HCT116 (cell line): ENCODE measurements around the gene ALAD. TPM values are rescaled to one million over a fixed set of nuclear protein-coding genes. Genes with fewer than 3 reads are reported as not detected.

ENCODE experiments used
- ATAC-seq: fragments of 200-7000 bp; cut with Tn5 transposase; 2 replicates; pipeline ENCODE4 v1.9.1; 2020; ENCODE audit warnings: mild to moderate bottlenecking, moderate library complexity
- BruUV-seq: library from RNA; stranded (reverse); fragments of 400-500 nt; replicated peaks from 2 replicates; lab custom pipeline; 2021; lab: Mats Ljungman, UMichigan
- CTCF ChIA-PET: fragments of 300-600 bp; sonication (Branson Sonifier 250); formaldehyde crosslinking; loops from one replicate; lab custom pipeline; 2021; ENCODE audit warnings: antibody characterized with exemption; lab: Charles Lee
- POLR2A ChIA-PET: fragments of 300-600, 350-600 bp; sonication (Branson Sonifier 250); formaldehyde crosslinking; loops from one replicate; lab custom pipeline; 2021; ENCODE audit warnings: antibody characterized with exemption; lab: Charles Lee
- RAD21 ChIA-PET, 2 experiments: fragments of 300-600 bp; sonication (Branson Sonifier 250); formaldehyde crosslinking; loops; one replicate each; lab custom pipeline; 2023; ENCODE audit warnings: low total read pairs in 2 of 2; ENCODE audit not compliant: uncharacterized antibody in 2 of 2, unreplicated experiment in 2 of 2, low non-redundant PET in 1 of 2; lab: Charles Lee
- DNase-seq: peaks from one replicate; pipeline ENCODE4 v3.0.0-alpha.2; 2010; ENCODE audit warnings: low read depth, low spot score
- H2AFZ ChIP-seq: fragments of 200-600 bp; shearing (Covaris generic), sonication (generic); 2 replicates; pipeline ENCODE4 v1.6.1; 2017; ENCODE audit warnings: low read depth, mixed run types, mixed read lengths, antibody characterized with exemption, low read length; ENCODE audit not compliant: poor library complexity, severe bottlenecking
- H3K27ac ChIP-seq: 2 replicates; pipeline ENCODE4 v1.5.1; 2012; ENCODE audit warnings: low read depth, low read length
- H3K27me3 ChIP-seq: fragments of 200-600 bp; sonication (generic); 2 replicates; pipeline ENCODE4 v1.6.1; 2016; ENCODE audit warnings: mixed run types, low read length, mixed read lengths; ENCODE audit not compliant: insufficient read depth
- H3K36me3 ChIP-seq, 2 experiments: fragments of 200-500 bp in 1 of 2; fragments of 200-600 bp in 1 of 2; sonication (Bioruptor generic) in 1 of 2; sonication (generic) in 1 of 2; 2 replicates each; pipeline versions ENCODE4 v1.5.1 to v1.6.1; 2014 to 2016; ENCODE audit warnings: low read length in 2 of 2, inconsistent platforms in 1 of 2, mixed read lengths in 1 of 2, mixed run types in 1 of 2; ENCODE audit not compliant: insufficient read depth in 2 of 2, control insufficient read depth in 1 of 2
- H3K4me1 ChIP-seq, 2 experiments: fragments of 200-600 bp in 1 of 2; sonication (generic) in 1 of 2; 2 replicates each; pipeline versions ENCODE4 v1.5.1 to v1.6.1; 2012 to 2017; ENCODE audit warnings: low read length in 2 of 2, inconsistent platforms in 1 of 2, mild to moderate bottlenecking in 1 of 2, mixed read lengths in 1 of 2, mixed run types in 1 of 2, moderate library complexity in 1 of 2; ENCODE audit not compliant: insufficient read depth in 2 of 2, control insufficient read depth in 1 of 2
- H3K4me2 ChIP-seq: fragments of 200-600 bp; sonication (generic); 2 replicates; pipeline ENCODE4 v1.6.1; 2017; ENCODE audit warnings: mixed run types, low read length, mixed read lengths
- H3K4me3 ChIP-seq, 2 experiments: fragments of 200-600 bp in 1 of 2; sonication (generic) in 1 of 2; replicated peaks in 1 of 2; 2 replicates each; pipeline ENCODE4 v1.5.1; 2011 to 2016; ENCODE audit warnings: low read length in 2 of 2, control low read depth in 1 of 2, low read depth in 1 of 2, mild to moderate bottlenecking in 1 of 2, mixed read lengths in 1 of 2, mixed run types in 1 of 2
- H3K79me2 ChIP-seq: fragments of 200-600 bp; sonication (generic); 2 replicates; pipeline ENCODE4 v1.6.1; 2017; ENCODE audit warnings: mild to moderate bottlenecking, mixed run types, low read length, moderate library complexity, mixed read lengths; ENCODE audit not compliant: insufficient read depth
- H3K9ac ChIP-seq: fragments of 200-600 bp; sonication (generic); 2 replicates; pipeline ENCODE4 v1.6.1; 2016; ENCODE audit warnings: low read length, mixed read lengths
- H3K9me2 ChIP-seq: fragments of 200-600 bp; sonication (generic), shearing (Covaris generic); 2 replicates; pipeline ENCODE4 v1.6.1; 2017; ENCODE audit warnings: mixed run types, mild to moderate bottlenecking, moderate library complexity; ENCODE audit not compliant: insufficient read depth
- H3K9me3 ChIP-seq, 2 experiments: fragments of 200-500 bp in 1 of 2; fragments of 200-600 bp in 1 of 2; sonication (Bioruptor generic) in 1 of 2; sonication (generic) in 1 of 2; 2 replicates each; pipeline ENCODE4 v1.6.1; 2014 to 2017; ENCODE audit warnings: low read length in 2 of 2, mixed read lengths in 2 of 2, inconsistent platforms in 1 of 2, low read depth in 1 of 2, mild to moderate bottlenecking in 1 of 2, mixed run types in 1 of 2, moderate library complexity in 1 of 2; ENCODE audit not compliant: control insufficient read depth in 1 of 2, insufficient read depth in 1 of 2
- H4K20me1 ChIP-seq: fragments of 200-600 bp; sonication (generic), shearing (Covaris generic); 2 replicates; pipeline ENCODE4 v1.6.1; 2017; ENCODE audit warnings: mixed run types, mild to moderate bottlenecking, moderate library complexity; ENCODE audit not compliant: insufficient read depth
- CBX3 ChIP-seq: IDR thresholded peaks from 2 replicates; pipeline ENCODE4 v1.6.1; 2012; ENCODE audit warnings: low read depth
- EGR1 ChIP-seq: IDR thresholded peaks from 2 replicates; pipeline ENCODE4 v1.6.1; 2012; ENCODE audit warnings: low read depth
- ELF1 ChIP-seq: IDR thresholded peaks from 2 replicates; pipeline ENCODE4 v1.6.1; 2012; ENCODE audit warnings: low read depth, borderline replicate concordance
- EZH2phosphoT487 ChIP-seq: fragments of 200-600 bp; IDR thresholded peaks from 2 replicates; pipeline ENCODE4 v1.6.1; 2018; ENCODE audit warnings: antibody characterized with exemption, borderline replicate concordance
- POLR2AphosphoS5 ChIP-seq: IDR thresholded peaks from 2 replicates; pipeline ENCODE4 v1.6.1; 2011; ENCODE audit warnings: mild to moderate bottlenecking, low read depth, low read length, moderate library complexity
- RAD21 ChIP-seq: IDR thresholded peaks from 2 replicates; pipeline ENCODE4 v1.6.1; 2012; ENCODE audit warnings: low read depth, mild to moderate bottlenecking
- TCF7L2 ChIP-seq: IDR thresholded peaks from 2 replicates; pipeline ENCODE4 v1.7.0; 2011; ENCODE audit warnings: borderline replicate concordance, inconsistent platforms; ENCODE audit not compliant: insufficient read depth, insufficient read length; ENCODE audit errors: extremely low read depth
- intact Hi-C: fragments of 100-400 bp; cut with micrococcal nuclease; formaldehyde crosslinking; loops from 2 replicates; pipeline ENCODE4 v1.10.0; 2022
- total RNA-seq: library from RNA; stranded (reverse); gene quantifications from one replicate; pipeline ENCODE4 v1.2.1, GENCODE V29; 2021; ENCODE audit not compliant: unreplicated experiment
- TF ChIP-seq, protein P1 (sequence below), 3 experiments: fragments of 200-600 bp in 1 of 3; sonication (generic) in 1 of 3; IDR thresholded peaks in 2 of 3; conservative IDR thresholded peaks in 1 of 3; 2 replicates each; pipeline ENCODE4 v1.5.1; 2012 to 2017; ENCODE audit warnings: low read depth in 2 of 3, low read length in 2 of 3, antibody characterized with exemption in 1 of 3, borderline replicate concordance in 1 of 3, control low read depth in 1 of 3, mild to moderate bottlenecking in 1 of 3, mixed read lengths in 1 of 3, mixed run types in 1 of 3, moderate library complexity in 1 of 3; ENCODE audit not compliant: insufficient read depth in 1 of 3

The ALAD gene
- total RNA-seq, 1 experiment from 2014 or later: 14.0 TPM

DNA sequence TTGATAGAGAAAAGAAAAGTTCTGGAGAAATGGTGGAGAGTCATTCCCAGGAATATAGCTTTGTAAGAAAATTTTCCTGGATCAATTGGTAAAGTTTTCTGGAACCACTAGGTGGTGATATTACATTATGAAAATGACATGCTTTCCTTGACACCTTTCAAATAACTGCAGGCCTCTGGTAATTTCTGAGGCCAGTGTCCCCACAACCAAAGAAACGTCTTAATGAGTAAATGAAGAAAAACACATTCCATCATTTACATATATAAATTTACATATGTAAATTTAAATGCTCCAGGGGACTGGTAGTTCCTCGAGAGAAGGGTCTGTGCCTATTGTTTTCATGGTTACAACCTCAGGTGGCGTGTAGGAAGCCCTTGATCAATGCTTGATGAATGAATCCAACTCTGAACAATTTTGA lies 45.2 kb upstream of the ALAD start:
- no peak overlapping the region for H3K27ac ChIP-seq
- TF ChIP-seq TCF7L2: no peak
- TF ChIP-seq RAD21: peak; percentile 90
- TF ChIP-seq EGR1: no peak
- TF ChIP-seq CBX3: no peak; the same call in 1 of the 2 replicates
- no peak for TF ChIP-seq EZH2phosphoT487
- no peak for TF ChIP-seq POLR2AphosphoS5
- TF ChIP-seq, protein P1, sequence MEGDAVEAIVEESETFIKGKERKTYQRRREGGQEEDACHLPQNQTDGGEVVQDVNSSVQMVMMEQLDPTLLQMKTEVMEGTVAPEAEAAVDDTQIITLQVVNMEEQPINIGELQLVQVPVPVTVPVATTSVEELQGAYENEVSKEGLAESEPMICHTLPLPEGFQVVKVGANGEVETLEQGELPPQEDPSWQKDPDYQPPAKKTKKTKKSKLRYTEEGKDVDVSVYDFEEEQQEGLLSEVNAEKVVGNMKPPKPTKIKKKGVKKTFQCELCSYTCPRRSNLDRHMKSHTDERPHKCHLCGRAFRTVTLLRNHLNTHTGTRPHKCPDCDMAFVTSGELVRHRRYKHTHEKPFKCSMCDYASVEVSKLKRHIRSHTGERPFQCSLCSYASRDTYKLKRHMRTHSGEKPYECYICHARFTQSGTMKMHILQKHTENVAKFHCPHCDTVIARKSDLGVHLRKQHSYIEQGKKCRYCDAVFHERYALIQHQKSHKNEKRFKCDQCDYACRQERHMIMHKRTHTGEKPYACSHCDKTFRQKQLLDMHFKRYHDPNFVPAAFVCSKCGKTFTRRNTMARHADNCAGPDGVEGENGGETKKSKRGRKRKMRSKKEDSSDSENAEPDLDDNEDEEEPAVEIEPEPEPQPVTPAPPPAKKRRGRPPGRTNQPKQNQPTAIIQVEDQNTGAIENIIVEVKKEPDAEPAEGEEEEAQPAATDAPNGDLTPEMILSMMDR (IDR thresholded peaks at IDR 0.05 in 2 of 3, conservative IDR thresholded peaks at IDR 0.05 in 1 of 3; ENCODE audit: borderline replicate concordance in 1 of 3, insufficient read depth in 1 of 3, low read depth in 2 of 3, low read length in 2 of 3): peak; percentile 43 to 86 (median 67)
- no peak for TF ChIP-seq ELF1
- intact Hi-C loops: loop anchor here (2.0 kb wide), 2 partner anchors 144 to 212 kb away; no protein-coding TSS in a partner anchor
- no peak overlapping the region for H3K4me2 ChIP-seq
- no peaks in the 10 kb centered on the region for H3K79me2 ChIP-seq
- no peak overlapping the region for H3K4me3 ChIP-seq
- H3K9ac ChIP-seq: no peak overlapping the region
- POLR2A ChIA-PET: no interaction called here
- CTCF ChIA-PET: interaction anchor here (0.6 to 4.4 kb wide), 16 partner anchors 9 to 225 kb away, joined by 3 to 159 read pairs (median 4); partner anchors contain the start of genes CDC26, FKBP15, PRPF4 and RGS3
- peak; percentile 31 for DNase-seq
- H4K20me1 ChIP-seq: no peaks in the 10 kb centered on the region
- no peaks in the 10 kb centered on the region for H3K27me3 ChIP-seq
- ATAC-seq: peak; percentile 76
- no peaks in the 10 kb centered on the region for H3K9me2 ChIP-seq
- H3K9me3 ChIP-seq: no peaks in the 10 kb centered on the region
- no peaks in the 10 kb centered on the region for H3K4me1 ChIP-seq
- no TSS peak for BruUV-seq
- H3K36me3 ChIP-seq: no peaks in the 10 kb centered on the region
- no peak overlapping the region for H2AFZ ChIP-seq
- RAD21 ChIA-PET: interaction anchor here (0.8 to 2.2 kb wide), 8 partner anchors 9 to 212 kb away, joined by 3 to 24 read pairs (median 8); no protein-coding TSS in a partner anchor
